ENCODE results near the gene PTPRG. TPM values are rescaled to one million over a fixed set of nuclear protein-coding genes. Genes with fewer than 3 reads are reported as not detected.

The PTPRG gene
- total RNA-seq, 1 donor = 41.0 TPM

GRCh38 chr3:61669668-61670299 lies 108.4 kb downstream of the PTPRG start:
- H3K4me3 ChIP-seq (ENCODE audit: low read depth, low read length) = no peak overlapping the region
- TF ChIP-seq, protein P1, sequence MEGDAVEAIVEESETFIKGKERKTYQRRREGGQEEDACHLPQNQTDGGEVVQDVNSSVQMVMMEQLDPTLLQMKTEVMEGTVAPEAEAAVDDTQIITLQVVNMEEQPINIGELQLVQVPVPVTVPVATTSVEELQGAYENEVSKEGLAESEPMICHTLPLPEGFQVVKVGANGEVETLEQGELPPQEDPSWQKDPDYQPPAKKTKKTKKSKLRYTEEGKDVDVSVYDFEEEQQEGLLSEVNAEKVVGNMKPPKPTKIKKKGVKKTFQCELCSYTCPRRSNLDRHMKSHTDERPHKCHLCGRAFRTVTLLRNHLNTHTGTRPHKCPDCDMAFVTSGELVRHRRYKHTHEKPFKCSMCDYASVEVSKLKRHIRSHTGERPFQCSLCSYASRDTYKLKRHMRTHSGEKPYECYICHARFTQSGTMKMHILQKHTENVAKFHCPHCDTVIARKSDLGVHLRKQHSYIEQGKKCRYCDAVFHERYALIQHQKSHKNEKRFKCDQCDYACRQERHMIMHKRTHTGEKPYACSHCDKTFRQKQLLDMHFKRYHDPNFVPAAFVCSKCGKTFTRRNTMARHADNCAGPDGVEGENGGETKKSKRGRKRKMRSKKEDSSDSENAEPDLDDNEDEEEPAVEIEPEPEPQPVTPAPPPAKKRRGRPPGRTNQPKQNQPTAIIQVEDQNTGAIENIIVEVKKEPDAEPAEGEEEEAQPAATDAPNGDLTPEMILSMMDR (IDR thresholded peaks at IDR 0.05; ENCODE audit: insufficient read depth, low read depth, low read length) = no peak
- no peak for DNase-seq (ENCODE audit: low read depth)

DNA sequence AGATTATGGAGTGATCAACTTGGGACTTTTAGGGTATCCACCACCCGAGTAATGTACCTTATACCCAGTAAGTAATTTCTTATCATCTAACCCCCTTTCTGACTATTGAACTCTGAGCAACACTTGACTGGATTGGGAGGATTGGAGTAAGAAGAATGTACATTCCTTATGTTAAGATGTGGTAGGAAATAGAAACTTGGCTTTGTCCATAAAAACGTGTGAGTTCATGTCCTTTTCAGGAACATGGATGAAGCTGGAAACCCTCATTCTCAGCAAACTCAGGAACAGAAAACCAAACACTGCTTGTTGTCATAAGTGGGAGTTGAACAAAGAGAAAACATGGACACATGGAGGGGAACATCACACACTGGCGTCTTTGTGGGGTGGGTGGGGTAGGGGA lies 112.3 kb downstream of the PTPRG start:
- DNase-seq (ENCODE audit: low read depth) = no peak
- no peak overlapping the region for H3K4me3 ChIP-seq (ENCODE audit: low read depth, low read length)
- TF ChIP-seq, protein P1 (IDR thresholded peaks at IDR 0.05; ENCODE audit: insufficient read depth, low read depth, low read length) = no peak

- no peak for DNase-seq (ENCODE audit: low read depth)
- H3K4me3 ChIP-seq (ENCODE audit: low read depth, low read length) = no peak overlapping the region
- TF ChIP-seq, protein P1 (IDR thresholded peaks at IDR 0.05; ENCODE audit: insufficient read depth, low read depth, low read length) = no peak
Observed at GRCh38 chr3:61674596-61674995, 113.2 kb downstream of the PTPRG start.

GRCh38 chr3:61679026-61679425 lies 117.7 kb downstream of the PTPRG start:
- TF ChIP-seq, protein P1 (IDR thresholded peaks at IDR 0.05; ENCODE audit: insufficient read depth, low read depth, low read length) = no peak
- no peak overlapping the region for H3K4me3 ChIP-seq (ENCODE audit: low read depth, low read length)
- no peak for DNase-seq (ENCODE audit: low read depth)

DNA sequence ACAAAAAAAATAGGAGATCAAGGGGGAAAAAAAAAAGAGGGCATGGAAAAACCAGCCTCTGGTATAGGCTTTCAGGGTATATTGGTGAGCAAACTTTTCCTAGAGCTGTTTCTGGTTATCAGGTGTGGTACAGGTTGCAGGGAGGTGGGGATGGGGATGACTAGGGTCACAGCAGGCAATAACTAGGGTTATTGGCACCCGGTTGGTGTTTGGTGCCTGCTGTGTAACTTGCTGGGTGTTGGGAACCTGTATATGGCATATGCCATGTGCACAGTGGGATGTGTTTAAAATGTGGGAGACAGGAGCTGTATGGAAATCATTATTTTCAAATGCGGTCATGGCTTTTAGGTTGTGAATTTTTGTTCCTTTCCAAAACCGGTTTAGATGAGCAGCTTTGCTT lies 119.2 kb downstream of the PTPRG start:
- no peak overlapping the region for H3K4me3 ChIP-seq (ENCODE audit: low read depth, low read length)
- no peak for DNase-seq (ENCODE audit: low read depth)
- TF ChIP-seq, protein P1 (IDR thresholded peaks at IDR 0.05; ENCODE audit: insufficient read depth, low read depth, low read length) = no peak

GRCh38 chr3:61681636-61682035 lies 120.3 kb downstream of the PTPRG start:
- H3K4me3 ChIP-seq (ENCODE audit: low read depth, low read length) = no peak overlapping the region
- no peak for DNase-seq (ENCODE audit: low read depth)
- TF ChIP-seq, protein P1 (IDR thresholded peaks at IDR 0.05; ENCODE audit: insufficient read depth, low read depth, low read length) = no peak
